NCI-H2107 treated with DMSO at 0.1 percent for 48 hours (cell line): ENCODE measurements around the gene SAPCD2.

Experiments used
- DNase-seq: peaks from one replicate; lab custom pipeline; 2025; ENCODE audit not compliant: unreplicated experiment; lab: John Stamatoyannopoulos, UW

Gene SAPCD2

GRCh38 chr9:137082222-137082924 is 12.0 kb upstream of the SAPCD2 start:
- DNase-seq, result no peak

DNA sequence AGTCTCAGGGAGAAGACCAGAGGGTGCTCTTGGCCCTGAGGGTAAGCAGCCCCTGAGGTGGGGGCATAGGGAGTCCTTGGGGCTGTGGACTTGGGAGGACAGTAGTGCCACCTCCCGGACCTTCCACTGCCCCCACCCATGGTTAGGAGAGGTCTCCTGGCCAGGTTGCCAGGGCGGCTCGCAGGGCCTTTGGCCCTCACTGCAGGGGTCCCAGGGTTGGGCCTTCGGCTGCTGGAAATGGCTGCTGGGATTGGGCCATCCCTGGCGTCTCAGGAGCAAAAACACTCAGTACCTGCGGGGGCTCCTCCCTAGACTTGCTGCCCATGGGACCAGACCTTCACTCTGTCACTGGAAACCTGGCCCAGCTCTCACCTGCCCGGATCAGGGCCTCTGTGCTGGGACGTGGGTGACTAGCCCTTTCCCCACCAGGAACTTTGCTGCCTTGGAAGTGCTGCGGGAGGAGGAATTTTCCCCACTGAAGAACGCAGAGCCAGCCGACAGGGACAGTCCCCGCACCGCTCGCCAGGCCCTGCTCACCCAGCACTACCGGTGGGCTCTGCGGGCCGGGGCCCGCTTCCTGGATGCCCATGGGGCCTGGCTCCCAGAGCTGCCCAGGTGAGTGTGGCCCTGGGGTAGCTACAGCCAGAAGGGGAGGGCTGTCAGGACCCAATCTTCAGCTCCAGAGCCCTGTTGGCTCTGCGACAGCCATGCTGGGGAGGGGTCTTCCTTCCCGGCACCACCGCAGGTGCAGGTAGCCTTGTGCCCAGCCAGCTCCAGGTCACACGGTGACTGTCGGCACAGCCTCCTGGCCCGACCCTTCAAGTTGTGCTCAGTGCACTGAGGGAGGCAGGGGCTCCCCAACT is 10.1 kb upstream of the SAPCD2 start:
- no peak for DNase-seq

- DNase-seq, result no peak
Measured at GRCh38 chr9:137079401-137079787, 9.0 kb upstream of the SAPCD2 start.

GRCh38 chr9:137078701-137079400 is 8.5 kb upstream of the SAPCD2 start:
- no peak for DNase-seq

DNA sequence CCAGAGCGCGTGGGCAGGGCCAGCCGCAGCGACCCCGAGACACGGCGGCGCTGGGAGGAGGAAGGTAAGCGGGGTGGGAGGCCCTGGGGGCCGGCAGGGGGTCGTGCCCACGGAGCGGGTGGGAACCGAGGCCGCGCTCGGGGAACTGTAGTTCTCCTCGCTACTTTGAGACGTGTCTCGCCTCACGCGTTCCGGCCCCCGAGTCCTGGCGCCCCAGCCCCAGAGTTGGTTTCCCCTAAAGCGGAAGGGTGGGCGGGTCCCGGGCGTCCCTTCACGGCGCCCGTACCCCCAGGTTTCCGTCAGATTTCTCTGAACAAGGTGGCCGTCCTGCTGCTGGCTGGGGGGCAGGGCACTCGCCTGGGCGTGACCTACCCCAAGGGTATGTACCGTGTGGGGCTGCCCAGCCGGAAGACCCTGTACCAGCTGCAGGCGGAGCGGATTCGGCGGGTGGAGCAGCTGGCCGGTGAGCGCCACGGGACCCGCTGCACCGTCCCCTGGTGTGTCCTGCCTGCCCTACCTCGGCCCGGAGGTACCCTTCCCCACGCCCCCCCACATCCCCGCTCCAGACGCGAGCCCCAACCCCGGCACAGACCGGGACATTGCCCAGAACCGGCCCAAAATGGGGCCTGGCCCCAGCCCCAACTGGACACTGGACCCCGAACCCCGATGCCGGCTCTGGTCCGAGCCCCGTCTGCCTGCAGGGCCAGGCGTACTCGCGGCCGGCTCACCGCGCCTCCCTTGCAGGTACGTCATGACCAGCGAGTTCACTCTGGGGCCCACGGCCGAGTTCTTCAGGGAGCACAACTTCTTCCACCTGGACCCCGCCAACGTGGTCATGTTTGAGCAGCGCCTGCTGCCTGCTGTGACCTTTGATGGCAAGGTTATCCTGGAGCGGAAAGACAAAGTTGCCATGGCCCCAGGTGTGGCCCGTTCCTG is 7.7 kb upstream of the SAPCD2 start:
- DNase-seq, result no peak

DNA sequence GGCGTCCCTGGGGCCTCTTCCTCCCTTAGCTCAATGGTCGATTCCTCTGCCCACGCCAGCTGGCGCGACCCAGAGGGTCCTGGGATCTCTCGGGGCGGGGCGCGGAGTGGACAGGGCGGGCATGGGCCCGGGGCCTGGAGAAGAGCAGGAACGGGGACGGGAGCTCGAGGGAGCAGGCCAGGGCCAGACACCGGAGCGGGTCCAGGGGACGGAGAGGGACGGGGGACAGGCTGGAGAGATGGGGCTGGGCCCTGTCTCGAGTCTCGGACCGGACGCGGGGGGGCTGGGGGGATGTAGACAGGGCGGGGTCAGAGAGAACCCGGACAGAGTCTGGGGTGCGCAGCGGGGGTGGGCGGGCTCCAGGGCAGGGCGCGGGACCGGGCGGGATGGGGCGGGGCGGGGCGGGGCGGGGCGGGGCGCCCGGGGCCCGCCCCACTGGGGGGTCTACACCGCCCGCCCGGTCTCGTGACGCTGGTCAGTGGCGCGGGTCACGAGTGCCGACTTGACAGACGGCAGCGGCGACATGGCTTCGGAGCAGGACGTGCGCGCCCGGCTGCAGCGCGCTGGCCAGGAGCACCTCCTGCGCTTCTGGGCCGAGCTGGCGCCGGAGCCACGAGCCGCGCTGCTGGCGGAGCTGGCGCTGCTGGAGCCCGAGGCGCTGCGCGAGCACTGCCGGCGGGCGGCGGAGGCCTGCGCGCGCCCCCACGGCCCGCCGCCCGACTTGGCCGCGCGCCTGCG is 6.8 kb upstream of the SAPCD2 start, which contains the start of gene UAP1L1:
Gene UAP1L1, plus strand, starts transcription at position 508 of the 738 bp plus-strand sequence. Its CDS starts 16 bp downstream, at position 524.
- DNase-seq, result no peak

GRCh38 chr9:137076636-137077009 is 6.3 kb upstream of the SAPCD2 start:
- no peak for DNase-seq

- DNase-seq, result no peak
Measured at GRCh38 chr9:137075275-137075775, 5.0 kb upstream of the SAPCD2 start.

DNA sequence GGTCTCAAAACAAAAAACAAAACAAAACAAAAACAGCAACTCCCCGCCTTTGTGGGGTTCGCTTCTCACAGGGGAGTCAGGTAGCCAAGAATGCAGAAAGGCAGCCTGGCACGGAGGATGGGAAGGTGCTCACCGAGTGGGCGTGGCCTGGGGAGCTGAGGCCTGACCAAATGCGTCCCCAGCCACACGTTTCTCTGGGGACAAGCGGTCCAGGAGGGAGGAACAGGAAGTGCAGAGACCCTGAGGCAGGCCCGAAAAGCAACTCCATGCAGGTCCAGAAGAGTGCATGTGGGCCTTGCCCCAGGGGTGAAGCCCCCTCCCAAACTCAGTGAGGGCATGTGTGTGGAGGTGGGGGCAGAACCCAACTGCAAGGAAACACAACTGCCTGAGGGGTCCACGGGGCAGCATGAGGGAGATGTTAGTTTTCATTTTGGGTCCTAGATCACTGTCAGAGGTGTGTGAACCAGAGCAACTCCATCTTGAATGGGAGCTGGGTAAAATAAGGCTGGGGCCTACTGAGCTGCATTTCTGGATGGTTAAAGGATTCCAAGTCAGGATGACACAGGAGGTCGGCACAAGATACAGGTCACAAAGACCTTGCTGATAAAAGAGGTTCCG is 4.4 kb upstream of the SAPCD2 start:
- no peak for DNase-seq

DNA sequence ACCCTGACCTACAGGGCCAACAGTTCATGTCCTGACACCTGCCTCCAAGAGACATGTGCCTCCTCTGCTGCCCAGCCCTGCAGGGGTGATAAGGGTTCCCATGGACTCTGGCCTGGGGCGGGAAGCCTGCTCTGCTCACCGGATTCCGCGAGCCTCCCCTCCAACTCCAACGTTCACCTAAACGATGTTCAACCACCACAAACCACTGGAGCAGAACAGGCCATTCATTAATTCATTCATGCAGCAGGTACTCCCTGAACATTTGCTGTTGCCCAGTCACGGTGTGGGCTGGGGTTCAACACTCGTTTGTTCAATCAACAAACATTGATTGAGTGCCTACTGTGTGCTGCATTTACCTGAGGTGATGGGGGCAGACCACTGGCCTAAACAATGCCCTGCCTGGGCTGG is 3.6 kb upstream of the SAPCD2 start:
- no peak for DNase-seq

GRCh38 chr9:137071282-137071681 is 925 bp upstream of the SAPCD2 start:
- DNase-seq, result no peak

GRCh38 chr9:137070906-137071275 is 534 bp upstream of the SAPCD2 start:
- DNase-seq, result no peak

DNA sequence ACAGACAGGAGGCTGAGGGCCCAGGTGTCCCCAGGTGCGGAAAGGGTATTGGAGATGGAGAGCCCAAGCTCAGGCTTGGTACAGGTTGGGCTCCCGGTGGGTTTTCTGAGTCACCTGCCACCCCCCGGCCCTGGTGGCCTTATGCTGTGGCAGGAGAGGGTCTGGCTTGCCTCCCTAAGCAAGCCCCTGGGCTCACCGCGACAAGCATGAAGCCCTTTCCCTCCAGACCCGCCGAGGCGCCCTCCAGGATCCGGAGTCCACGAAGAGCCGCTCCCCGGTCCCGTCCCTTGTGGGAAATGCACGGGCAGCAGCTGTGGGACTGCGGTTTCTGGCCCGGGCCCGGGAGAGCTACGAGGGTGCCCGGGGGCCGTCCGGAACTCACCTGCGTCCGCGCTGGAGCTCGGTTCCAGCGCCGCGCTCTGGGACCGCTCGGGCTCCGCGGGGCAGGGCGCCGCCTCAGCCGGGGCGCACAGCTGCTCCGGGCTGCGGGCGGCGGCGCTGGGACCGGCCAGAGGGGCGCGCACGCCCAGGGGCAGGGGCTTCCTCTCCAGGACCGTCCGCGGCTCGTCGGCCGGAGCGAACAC is 757 bp downstream of the SAPCD2 start:
- no peak for DNase-seq

GRCh38 chr9:137068539-137069507 is 1.5 kb downstream of the SAPCD2 start:
- DNase-seq, result no peak

DNA sequence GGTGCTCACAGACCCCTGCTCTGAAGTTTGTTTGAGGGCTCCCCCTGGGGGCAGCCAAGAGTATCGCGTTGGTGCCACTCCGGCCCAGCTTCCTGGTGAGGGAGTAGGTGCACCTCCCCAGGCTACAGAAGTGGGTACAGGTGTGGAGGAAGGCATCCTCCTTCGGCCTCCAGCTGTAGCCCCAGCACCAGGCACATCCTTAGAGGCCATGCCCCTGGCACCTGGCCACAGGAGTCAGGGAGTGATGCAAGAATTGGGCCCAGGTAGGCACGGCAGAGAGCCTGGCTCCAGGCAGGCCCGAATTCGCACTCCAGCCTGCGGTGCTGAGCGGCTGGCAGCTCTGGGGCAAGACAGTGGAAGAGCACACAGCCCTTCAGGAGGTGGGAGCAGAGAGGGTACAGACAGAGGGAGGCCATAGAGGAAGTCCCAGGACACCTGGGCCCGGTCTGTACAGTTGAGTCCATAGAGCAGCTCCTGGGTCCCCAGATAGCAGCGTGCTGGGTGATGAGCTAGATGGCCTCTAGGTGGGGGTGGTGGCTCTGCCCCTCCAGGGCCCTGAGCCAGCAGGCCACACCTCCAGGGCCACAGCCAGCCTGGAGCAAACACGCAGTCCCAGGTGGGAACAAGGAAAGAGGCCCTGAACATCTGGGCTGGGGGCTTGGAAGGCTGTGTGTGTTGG is 2.4 kb downstream of the SAPCD2 start:
- peak; percentile 71 for DNase-seq

- DNase-seq, result no peak
Measured at GRCh38 chr9:137066096-137066861, 4.1 kb downstream of the SAPCD2 start.
